GM23248 (cell line): ENCODE measurements around the gene INPP5D. TPM values are rescaled to one million over a fixed set of nuclear protein-coding genes. Genes with fewer than 3 reads are reported as not detected.

Source experiments
- DNase-seq: peaks from one replicate; pipeline ENCODE4 v3.0.0-alpha.2; 2015
- H2AFZ ChIP-seq: fragments of 200-600 bp; sonication (generic); 2 replicates; pipeline ENCODE4 v1.6.1; 2016; ENCODE audit warnings: antibody characterized with exemption
- H3F3A ChIP-seq: fragments of 200-600 bp; sonication (generic); 2 replicates; pipeline ENCODE4 v1.6.1; 2016; ENCODE audit warnings: mild to moderate bottlenecking, antibody characterized with exemption, mixed run types; ENCODE audit not compliant: insufficient read depth
- H3K27ac ChIP-seq: fragments of 200-600 bp; sonication (generic); 2 replicates; pipeline ENCODE4 v1.5.1; 2016; ENCODE audit warnings: mild to moderate bottlenecking
- H3K27me3 ChIP-seq: fragments of 200-600 bp; sonication (generic); replicated peaks from 2 replicates; pipeline ENCODE4 v1.6.1; 2016; ENCODE audit warnings: mild to moderate bottlenecking; ENCODE audit not compliant: insufficient read depth
- H3K36me3 ChIP-seq: fragments of 200-600 bp; sonication (generic); 2 replicates; pipeline ENCODE4 v1.6.1; 2016; ENCODE audit warnings: low read depth, mild to moderate bottlenecking
- H3K4me1 ChIP-seq: fragments of 200-600 bp; sonication (generic); 2 replicates; pipeline ENCODE4 v1.6.1; 2016; ENCODE audit warnings: mild to moderate bottlenecking; ENCODE audit not compliant: insufficient read depth
- H3K4me2 ChIP-seq: fragments of 200-600 bp; sonication (generic); one replicate; pipeline ENCODE4 v1.6.1; 2016; ENCODE audit warnings: mild to moderate bottlenecking; ENCODE audit not compliant: unreplicated experiment
- H3K4me3 ChIP-seq: fragments of 200-600 bp; sonication (generic); 2 replicates; pipeline ENCODE4 v1.5.1; 2016; ENCODE audit warnings: mild to moderate bottlenecking
- H3K79me2 ChIP-seq: fragments of 200-600 bp; sonication (generic); 2 replicates; pipeline ENCODE4 v1.6.1; 2016; ENCODE audit warnings: mild to moderate bottlenecking; ENCODE audit not compliant: insufficient read depth
- H3K9ac ChIP-seq: fragments of 200-600 bp; sonication (generic); 2 replicates; pipeline ENCODE4 v1.6.1; 2016; ENCODE audit warnings: mild to moderate bottlenecking
- H3K9me2 ChIP-seq: fragments of 200-600 bp; sonication (generic); 2 replicates; pipeline ENCODE4 v1.6.1; 2016; ENCODE audit warnings: mixed run types, mild to moderate bottlenecking, moderate library complexity; ENCODE audit not compliant: insufficient read depth
- H3K9me3 ChIP-seq: fragments of 200-600 bp; sonication (generic); one replicate; pipeline ENCODE4 v1.6.1; 2017; ENCODE audit warnings: low read depth
- H4K20me1 ChIP-seq: fragments of 200-600 bp; sonication (generic); 2 replicates; pipeline ENCODE4 v1.6.0; 2016; ENCODE audit not compliant: insufficient read depth
- EZH2 ChIP-seq: fragments of 200-600 bp; sonication (generic); IDR thresholded peaks from 2 replicates; pipeline ENCODE4 v1.6.1; 2018; ENCODE audit warnings: antibody characterized with exemption, mild to moderate bottlenecking; ENCODE audit not compliant: insufficient read depth, poor library complexity, severe bottlenecking
- EZH2phosphoT487 ChIP-seq: fragments of 200-600 bp; sonication (generic); IDR thresholded peaks from 2 replicates; pipeline ENCODE4 v1.6.1; 2018; ENCODE audit warnings: antibody characterized with exemption, moderate library complexity, mild to moderate bottlenecking, low read depth; ENCODE audit not compliant: insufficient read depth
- WGBS, 2 experiments: methylation state at CpG; one replicate each; pipeline ENCODE4 v1.1.6; 2015 to 2017; ENCODE audit warnings: low lambda C conversion rate in 2 of 2, low coverage in 1 of 2; ENCODE audit errors: missing lambda C conversion rate in 2 of 2; 5-methylcytosine and 5-hydroxymethylcytosine counted together
- in situ Hi-C: fragments of 300-500 bp; cut with MboI; formaldehyde crosslinking; loops from 2 replicates; pipeline ENCODE4 v1.15.0; 2020
- polyA plus RNA-seq: library from polyadenylated mRNA; unstranded; fragments of >200 nt; fragmentation: Nextera tagmentation; extraction: Ambion mirVana; gene quantifications from 2 replicates; pipeline ENCODE4 v1.2.1, GENCODE V29; 2016
- total RNA-seq: library from RNA; depleted of rRNA; stranded (reverse); fragments of >200 nt; shearing (Covaris generic); gene quantifications from 2 replicates; pipeline ENCODE4 v1.2.3, GENCODE V29; 2014

Gene INPP5D
- total and polyA plus RNA-seq, 2 experiments from 2014 or later: 0.23 TPM; not detected in 1

- TF ChIP-seq EZH2phosphoT487 (no peak), EZH2 (no peak)
- Histone ChIP-seq H3K27ac (no peak overlapping the region), H3K9ac (no peak overlapping the region), H3K4me3 (no peak overlapping the region), H3K79me2 (no peaks in the 10 kb centered on the region), H4K20me1 (no peaks in the 10 kb centered on the region), H3K9me2 (no peaks in the 10 kb centered on the region), H2AFZ (no peak overlapping the region), H3K9me3 (no peaks in the 10 kb centered on the region), H3K27me3 (peaks cover 18% of the 10 kb centered on the region), H3K36me3 (no peaks in the 10 kb centered on the region), H3K4me2 (no peak overlapping the region), H3F3A (no peaks in the 10 kb centered on the region), H3K4me1 (no peaks in the 10 kb centered on the region)
- 32 to 41% methylated on average over 6 of the region's 6 CpGs for WGBS, 2 experiments
- DNase-seq: no peak
- in situ Hi-C loops: no loop called here
Measured at GRCh38 chr2:233112776-233113452, 52.8 kb downstream of the INPP5D start.

GRCh38 chr2:233114421-233114861 is 54.3 kb downstream of the INPP5D start:
- no peak overlapping the region for H2AFZ ChIP-seq

GRCh38 chr2:233115121-233115520 is 55.0 kb downstream of the INPP5D start:
- no peaks in the 10 kb centered on the region for H3K9me3 ChIP-seq
- DNase-seq: no peak
- no peaks in the 10 kb centered on the region for H3K9me2 ChIP-seq
- no peaks in the 10 kb centered on the region for H4K20me1 ChIP-seq
- H3K79me2 ChIP-seq: no peaks in the 10 kb centered on the region
- H3K4me1 ChIP-seq: no peaks in the 10 kb centered on the region
- H3K36me3 ChIP-seq: no peaks in the 10 kb centered on the region
- in situ Hi-C loops: no loop called here
- no peaks in the 10 kb centered on the region for H3F3A ChIP-seq
- H2AFZ ChIP-seq: no peak overlapping the region
- H3K4me3 ChIP-seq: no peak overlapping the region
- no peak overlapping the region for H3K27ac ChIP-seq
- 48 to 52% methylated on average over 7 of the region's 7 CpGs for WGBS, 2 experiments
- H3K9ac ChIP-seq: no peak overlapping the region
- TF ChIP-seq EZH2 (no peak), EZH2phosphoT487 (no peak)
- H3K4me2 ChIP-seq: no peak overlapping the region
- H3K27me3 ChIP-seq: peaks cover 13% of the 10 kb centered on the region

More at GRCh38 chr2:233114421-233114861, 54.3 kb downstream of the INPP5D start:
- Histone ChIP-seq H3K27me3 (peaks cover 13% of the 10 kb centered on the region), H3K36me3 (no peaks in the 10 kb centered on the region), H3K27ac (no peak overlapping the region), H3K9me3 (no peaks in the 10 kb centered on the region), H3K4me2 (no peak overlapping the region), H3K4me1 (no peaks in the 10 kb centered on the region), H3K4me3 (no peak overlapping the region), H3K9ac (no peak overlapping the region), H3F3A (no peaks in the 10 kb centered on the region), H3K79me2 (no peaks in the 10 kb centered on the region), H3K9me2 (no peaks in the 10 kb centered on the region), H4K20me1 (no peaks in the 10 kb centered on the region)
- 54 to 63% methylated on average over 11 of the region's 11 CpGs for WGBS, 2 experiments
- in situ Hi-C loops: no loop called here
- TF ChIP-seq EZH2phosphoT487 (no peak), EZH2 (no peak)
- DNase-seq: no peak

- Histone ChIP-seq H4K20me1 (no peaks in the 10 kb centered on the region), H3K79me2 (no peaks in the 10 kb centered on the region), H3K4me2 (no peak overlapping the region), H2AFZ (no peak overlapping the region), H3K9me3 (no peaks in the 10 kb centered on the region), H3K36me3 (no peaks in the 10 kb centered on the region), H3K9me2 (no peaks in the 10 kb centered on the region), H3K9ac (no peak overlapping the region), H3K4me3 (no peak overlapping the region), H3K27me3 (peaks cover 13% of the 10 kb centered on the region), H3K27ac (no peak overlapping the region), H3K4me1 (no peaks in the 10 kb centered on the region), H3F3A (no peaks in the 10 kb centered on the region)
- TF ChIP-seq EZH2 (no peak), EZH2phosphoT487 (no peak)
- WGBS, 2 experiments: 28 to 29% methylated on average over 2 of the region's 2 CpGs
- no peak for DNase-seq
- in situ Hi-C loops: no loop called here
Measured at GRCh38 chr2:233115741-233116140, 55.6 kb downstream of the INPP5D start.
